Measurements from ENCODE around the gene EFNB2.

- TF ChIP-seq REST (IDR thresholded peaks at IDR 0.05; ENCODE audit: insufficient read depth in 1 of 2, low read depth in 2 of 2, low read length in 2 of 2) = no peak
- TF ChIP-seq SIN3A (IDR thresholded peaks at IDR 0.05; ENCODE audit: borderline replicate concordance, insufficient read depth, low read length) = no peak
- TF ChIP-seq TAF1 (IDR thresholded peaks at IDR 0.05; ENCODE audit: borderline replicate concordance, insufficient read depth, low read length) = no peak
Observed at GRCh38 chr13:106522898-106523525, 12.4 kb downstream of the EFNB2 start.

Data from PFSK-1 (cell line).